GM12878 (cell line): ENCODE measurements around the gene RMI2. TPM values are rescaled to one million over a fixed set of nuclear protein-coding genes. Genes with fewer than 3 reads are reported as not detected.
A peak's percentile ranks its signal among the peaks of the same experiment; 100 is the strongest.

Experiments
- ATAC-seq: fragments of 200-7000 bp; cut with Tn5 transposase; 3 replicates; pipeline ENCODE4 v1.9.1; 2020; ENCODE audit warnings: mild to moderate bottlenecking, moderate library complexity
- BruUV-seq: library from RNA; stranded (reverse); fragments of 400-500 nt; replicated peaks from 2 replicates; lab custom pipeline; 2021; lab: Mats Ljungman, UMichigan
- CTCF ChIA-PET: fragments of 300-600 bp; sonication (Branson Sonifier 250); formaldehyde crosslinking; extraction: SDS; loops from one replicate; lab custom pipeline; 2021; ENCODE audit warnings: inconsistent platforms; lab: Yijun Ruan, JAX
- POLR2A ChIA-PET: fragments of 350-600 bp; formaldehyde crosslinking; extraction: SDS; loops from one replicate; lab custom pipeline; 2021; ENCODE audit warnings: inconsistent platforms; lab: Charles Lee
- RAD21 ChIA-PET: fragments of 300-600 bp; sonication (Branson Sonifier 250); formaldehyde crosslinking; loops from one replicate; lab custom pipeline; 2023; ENCODE audit warnings: antibody characterized with exemption; ENCODE audit not compliant: unreplicated experiment; lab: Charles Lee
- SMC1A ChIA-PET: fragments of 300-600 bp; sonication (Branson Sonifier 250); formaldehyde crosslinking; loops from one replicate; lab custom pipeline; 2023; ENCODE audit not compliant: unreplicated experiment, uncharacterized antibody; lab: Charles Lee
- DNase-seq: peaks from one replicate; pipeline ENCODE4 v3.0.0-alpha.2; 2011; ENCODE audit warnings: low read depth, low spot score
- FAIRE-seq: peaks from 3 replicates; lab custom pipeline; 2011; peaks lifted over from hg19 to GRCh38; lab: Jason Lieb, UNC
- H2AFZ ChIP-seq: 2 replicates; pipeline ENCODE4 v1.6.0; 2011; ENCODE audit warnings: low read depth, low read length, control low read depth; ENCODE audit not compliant: control insufficient read depth
- H3K27ac ChIP-seq: 2 replicates; pipeline ENCODE4 v1.5.1; 2011; ENCODE audit warnings: control low read depth; ENCODE audit not compliant: control insufficient read depth, insufficient read depth
- H3K27me3 ChIP-seq, 2 experiments: replicated peaks in 1 of 2; 2 replicates each; pipeline versions ENCODE4 v1.6.0 to v1.6.1; 2011; ENCODE audit warnings: low read length in 1 of 2; ENCODE audit not compliant: control insufficient read depth in 2 of 2, insufficient read depth in 2 of 2
- H3K36me3 ChIP-seq, 2 experiments: 2 replicates each; pipeline ENCODE4 v1.5.1; 2011; ENCODE audit warnings: low read length in 1 of 2; ENCODE audit not compliant: control insufficient read depth in 2 of 2, insufficient read depth in 2 of 2
- H3K4me1 ChIP-seq: 2 replicates; pipeline ENCODE4 v1.6.1; 2011; ENCODE audit warnings: mild to moderate bottlenecking, low read length, moderate library complexity, mixed read lengths; ENCODE audit not compliant: control insufficient read depth, insufficient read depth
- H3K4me2 ChIP-seq: 2 replicates; pipeline ENCODE4 v1.6.0; 2011; ENCODE audit warnings: control low read depth; ENCODE audit not compliant: control insufficient read depth, insufficient read depth
- H3K4me3 ChIP-seq: fragments of 200-600 bp; sonication (generic); 2 replicates; pipeline ENCODE4 v1.5.1; 2016
- H3K79me2 ChIP-seq: 2 replicates; pipeline ENCODE4 v1.6.0; 2011; ENCODE audit warnings: low read length; ENCODE audit not compliant: control insufficient read depth, insufficient read depth
- H3K9ac ChIP-seq: 2 replicates; pipeline ENCODE4 v1.8.0; 2011; ENCODE audit warnings: low read length, control low read depth, mixed read lengths; ENCODE audit not compliant: control insufficient read depth, insufficient read depth
- H3K9me3 ChIP-seq: replicated peaks from 3 replicates; pipeline ENCODE4 v1.5.1; 2011; ENCODE audit warnings: mild to moderate bottlenecking, low read length; ENCODE audit not compliant: control insufficient read depth, insufficient read depth
- H4K20me1 ChIP-seq: 2 replicates; pipeline ENCODE4 v1.6.0; 2011; ENCODE audit not compliant: control insufficient read depth, insufficient read depth
- CBFB ChIP-seq: IDR thresholded peaks from 2 replicates; pipeline ENCODE4 v1.6.1; 2016; ENCODE audit warnings: antibody characterized with exemption, low read depth
- CBX5 ChIP-seq: sonication (generic); IDR thresholded peaks from 2 replicates; pipeline ENCODE4 v1.6.1; 2016; ENCODE audit warnings: low read depth, moderate library complexity, mild to moderate bottlenecking, inconsistent platforms
- DPF2 ChIP-seq: fragments of 450-650 bp; IDR thresholded peaks from 2 replicates; pipeline ENCODE4 v1.6.1; 2017; ENCODE audit warnings: mild to moderate bottlenecking
- EED ChIP-seq: sonication (generic); IDR thresholded peaks from 2 replicates; pipeline ENCODE4 v1.6.1; 2016; ENCODE audit warnings: antibody characterized with exemption, low read depth
- EZH2 ChIP-seq: IDR thresholded peaks from 2 replicates; pipeline ENCODE4 v1.6.1; 2012; ENCODE audit warnings: low read depth, mild to moderate bottlenecking, control low read depth, inconsistent platforms, low read length, borderline replicate concordance; ENCODE audit not compliant: control insufficient read depth
- IKZF1 ChIP-seq: fragments of 450-650 bp; conservative IDR thresholded peaks from 2 replicates; pipeline ENCODE4 v1.6.1; 2017; ENCODE audit warnings: antibody characterized with exemption, mild to moderate bottlenecking
- RAD21 ChIP-seq: IDR thresholded peaks from 2 replicates; pipeline ENCODE4 v1.6.1; 2011; ENCODE audit warnings: mild to moderate bottlenecking, low read depth, low read length, moderate library complexity; ENCODE audit not compliant: insufficient read depth
- RB1 ChIP-seq: fragments of 450-650 bp; formaldehyde crosslinking; IDR thresholded peaks from 2 replicates; pipeline ENCODE4 v1.6.1; 2017; ENCODE audit warnings: mild to moderate bottlenecking, borderline replicate concordance
- SMARCA5 ChIP-seq: fragments of 450-650 bp; IDR thresholded peaks from 2 replicates; pipeline ENCODE4 v1.6.1; 2017; ENCODE audit warnings: mild to moderate bottlenecking
- SMC3 ChIP-seq: IDR thresholded peaks from 2 replicates; pipeline ENCODE4 v1.6.1; 2011; ENCODE audit warnings: low read length, improper control_type of control experiment, borderline replicate concordance
- YY1 ChIP-seq: IDR thresholded peaks from 2 replicates; pipeline ENCODE4 v1.6.1; 2011; ENCODE audit warnings: low read depth, mild to moderate bottlenecking, low read length
- WGBS: methylation state at CpG from one replicate; pipeline ENCODE4 v1.1.6; 2016; ENCODE audit warnings: low lambda C conversion rate; ENCODE audit not compliant: insufficient replicate concordance, insufficient coverage; ENCODE audit errors: missing lambda C conversion rate; 5-methylcytosine and 5-hydroxymethylcytosine counted together
- in situ Hi-C: fragments of 300-500 bp; cut with MboI; formaldehyde crosslinking; loops from 9 replicates; pipeline ENCODE4 v1.14.3; 2018; ENCODE audit warnings: mixed read lengths
- intact Hi-C: fragments of 100-400 bp; cut with micrococcal nuclease; formaldehyde crosslinking; loops from one replicate; pipeline ENCODE4 v1.14.2; 2022; ENCODE audit not compliant: unreplicated experiment
- polyA plus RNA-seq, 11 experiments: library from polyadenylated mRNA; depleted of rRNA in 4 of 11; unstranded in 6 of 11; stranded (reverse) in 5 of 11; fragments of >200 nt; fragmentation: Nextera tagmentation in 4 of 11; fragmentation: Illumina TruSeq in 1 of 11; extraction: Ambion mirVana in 4 of 11; extraction: Trizol in 1 of 11; gene quantifications; 1 replicate in 1 of 11; 2 replicates in 10 of 11; pipeline versions ENCODE4 v1.2.1 to v1.2.3, GENCODE V29; 2011 to 2016; ENCODE audit warnings: inconsistent platforms in 2 of 11, missing spikeins in 2 of 11, low read depth in 1 of 11
- total RNA-seq, 4 experiments: library from RNA; depleted of rRNA in 3 of 4; stranded (reverse); fragments of >200 nt in 3 of 4; fragmentation: Illumina TruSeq in 1 of 4; extraction: Trizol in 1 of 4; gene quantifications; 2 replicates each; pipeline versions ENCODE4 v1.2.1 to v1.2.3, GENCODE V29; 2013 to 2021
- TF ChIP-seq, protein P1 (sequence below): fragments of 450-650 bp; IDR thresholded peaks from 2 replicates; pipeline ENCODE4 v1.6.1; 2017; ENCODE audit warnings: mild to moderate bottlenecking, moderate library complexity
- TF ChIP-seq, protein P2 (sequence below): fragments of 450-650 bp; IDR thresholded peaks from 2 replicates; pipeline ENCODE4 v1.6.1; 2017; ENCODE audit warnings: mild to moderate bottlenecking
- TF ChIP-seq, protein P3 (sequence below), 3 experiments: IDR thresholded peaks in 2 of 3; conservative IDR thresholded peaks in 1 of 3; 2 replicates each; pipeline ENCODE4 v1.5.1; 2011; ENCODE audit warnings: low read depth in 3 of 3, low read length in 3 of 3, mild to moderate bottlenecking in 3 of 3, control low read depth in 2 of 3, moderate library complexity in 2 of 3, inconsistent platforms in 1 of 3, mixed read lengths in 1 of 3; ENCODE audit not compliant: control insufficient read depth in 2 of 3, insufficient read depth in 1 of 3; ENCODE audit errors: extremely low read depth in 1 of 3

Gene RMI2
- total and polyA plus RNA-seq, 10 of the 15 experiments (the other 5 are each of a cell fraction or from before 2014, with no cell fraction given), result 9.6 to 68.8 (median 32.1) TPM

DNA sequence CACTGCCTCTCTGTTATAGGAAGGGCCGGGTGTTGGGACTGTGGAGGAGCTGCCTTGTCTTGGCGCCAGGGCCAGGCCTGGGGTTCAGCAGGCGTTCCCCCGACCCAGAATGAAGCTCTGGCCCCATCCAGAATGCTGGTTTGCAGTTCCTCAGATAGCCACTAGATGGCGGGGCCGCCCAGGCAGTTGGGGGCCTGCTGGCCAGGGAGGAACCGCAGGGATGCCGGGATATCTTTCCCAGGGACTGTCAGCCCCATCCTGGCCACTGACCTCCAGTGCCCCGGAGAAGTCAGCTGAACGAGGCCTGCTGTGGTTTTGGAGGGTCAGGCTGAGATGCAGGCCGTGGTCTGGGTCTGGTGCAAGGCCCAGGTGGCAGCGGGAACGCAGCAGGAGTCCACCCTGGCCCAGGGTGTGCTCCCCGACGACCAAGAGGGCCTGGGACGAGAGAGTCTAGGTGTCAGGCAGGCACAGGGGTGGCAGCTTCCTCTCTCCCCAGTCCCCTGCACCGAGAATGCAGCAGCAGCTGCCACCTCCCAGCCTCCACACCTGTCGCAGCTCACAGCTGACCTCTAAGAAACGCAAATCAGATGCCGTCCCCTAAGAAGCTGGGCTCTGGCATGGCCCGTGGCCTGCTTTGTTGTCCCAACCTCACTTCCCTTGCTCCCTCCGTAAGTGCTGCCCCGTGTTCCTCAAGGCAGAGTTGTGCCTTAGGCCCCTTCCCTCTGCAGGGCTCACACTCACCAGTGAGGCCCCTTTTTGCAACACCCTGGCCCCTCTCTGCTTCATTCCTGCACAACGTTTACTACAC lies 51.2 kb downstream of the RMI2 start:
- no peak overlapping the region; the same call in 1 of the 2 replicates for H2AFZ ChIP-seq
- H3K27ac ChIP-seq, result no peak overlapping the region
- peak; percentile 78 for FAIRE-seq
- ChIA-PET POLR2A (no interaction called here), SMC1A (interaction anchor here (0.6 to 2.6 kb wide), 11 partner anchors 9 to 440 kb away, joined by 3 to 21 read pairs (median 3); no protein-coding TSS in a partner anchor), RAD21 (interaction anchor here (0.6 to 2.4 kb wide), 20 partner anchors 9 to 431 kb away, joined by 3 to 9 read pairs (median 3); partner anchors contain the start of gene SOCS1), CTCF (interaction anchor here (0.6 to 5.6 kb wide), 51 partner anchors 9 to 537 kb away, joined by 3 to 76 read pairs (median 4); a partner anchor contains a TSS)
- no TSS peak for BruUV-seq
- no peak overlapping the region for H3K4me3 ChIP-seq
- no peaks in the 10 kb centered on the region for H3K4me1 ChIP-seq
- no peak for DNase-seq
- in situ Hi-C loops, result no loop called here
- intact Hi-C loops, result loop anchor here (5.0 kb wide), 1 partner anchor 424 kb away; no protein-coding TSS in a partner anchor
- H3K79me2 ChIP-seq, result no peaks in the 10 kb centered on the region
- WGBS, result 31% methylated on average over 24 of the region's 24 CpGs
- no peak overlapping the region for H3K9ac ChIP-seq
- no peaks in the 10 kb centered on the region for H3K36me3 ChIP-seq
- H3K27me3 ChIP-seq, result no peaks in the 10 kb centered on the region; a peak in 1 of 4 replicates
- H4K20me1 ChIP-seq, result no peaks in the 10 kb centered on the region
- no peaks in the 10 kb centered on the region for H3K9me3 ChIP-seq
- ATAC-seq, result peak; percentile 90
- peak overlapping the region; percentile 17; the same call in 1 of the 2 replicates for H3K4me2 ChIP-seq
- TF ChIP-seq, protein P1, sequence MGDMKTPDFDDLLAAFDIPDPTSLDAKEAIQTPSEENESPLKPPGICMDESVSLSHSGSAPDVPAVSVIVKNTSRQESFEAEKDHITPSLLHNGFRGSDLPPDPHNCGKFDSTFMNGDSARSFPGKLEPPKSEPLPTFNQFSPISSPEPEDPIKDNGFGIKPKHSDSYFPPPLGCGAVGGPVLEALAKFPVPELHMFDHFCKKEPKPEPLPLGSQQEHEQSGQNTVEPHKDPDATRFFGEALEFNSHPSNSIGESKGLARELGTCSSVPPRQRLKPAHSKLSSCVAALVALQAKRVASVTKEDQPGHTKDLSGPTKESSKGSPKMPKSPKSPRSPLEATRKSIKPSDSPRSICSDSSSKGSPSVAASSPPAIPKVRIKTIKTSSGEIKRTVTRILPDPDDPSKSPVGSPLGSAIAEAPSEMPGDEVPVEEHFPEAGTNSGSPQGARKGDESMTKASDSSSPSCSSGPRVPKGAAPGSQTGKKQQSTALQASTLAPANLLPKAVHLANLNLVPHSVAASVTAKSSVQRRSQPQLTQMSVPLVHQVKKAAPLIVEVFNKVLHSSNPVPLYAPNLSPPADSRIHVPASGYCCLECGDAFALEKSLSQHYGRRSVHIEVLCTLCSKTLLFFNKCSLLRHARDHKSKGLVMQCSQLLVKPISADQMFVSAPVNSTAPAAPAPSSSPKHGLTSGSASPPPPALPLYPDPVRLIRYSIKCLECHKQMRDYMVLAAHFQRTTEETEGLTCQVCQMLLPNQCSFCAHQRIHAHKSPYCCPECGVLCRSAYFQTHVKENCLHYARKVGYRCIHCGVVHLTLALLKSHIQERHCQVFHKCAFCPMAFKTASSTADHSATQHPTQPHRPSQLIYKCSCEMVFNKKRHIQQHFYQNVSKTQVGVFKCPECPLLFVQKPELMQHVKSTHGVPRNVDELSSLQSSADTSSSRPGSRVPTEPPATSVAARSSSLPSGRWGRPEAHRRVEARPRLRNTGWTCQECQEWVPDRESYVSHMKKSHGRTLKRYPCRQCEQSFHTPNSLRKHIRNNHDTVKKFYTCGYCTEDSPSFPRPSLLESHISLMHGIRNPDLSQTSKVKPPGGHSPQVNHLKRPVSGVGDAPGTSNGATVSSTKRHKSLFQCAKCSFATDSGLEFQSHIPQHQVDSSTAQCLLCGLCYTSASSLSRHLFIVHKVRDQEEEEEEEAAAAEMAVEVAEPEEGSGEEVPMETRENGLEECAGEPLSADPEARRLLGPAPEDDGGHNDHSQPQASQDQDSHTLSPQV, result peak; percentile 46; the same call in 1 of the 2 replicates
- TF ChIP-seq SMARCA5 (peak; percentile 56; the same call in 1 of the 2 replicates), CBX5 (no peak), RB1 (0 out of 2 replicates have a peak, but pooled peaks have one; percentile 33), EED (peak; percentile 41; the same call in 1 of the 2 replicates), YY1 (0 out of 2 replicates have a peak, but pooled peaks have one; percentile 49), EZH2 (no peak), SMC3 (peak; percentile 79), DPF2 (0 out of 2 replicates have a peak, but pooled peaks have one; percentile 18), IKZF1 (peak; percentile 66), RAD21 (peak; percentile 97), CBFB (0 out of 2 replicates have a peak, but pooled peaks have one; percentile 23)
- TF ChIP-seq, protein P2, sequence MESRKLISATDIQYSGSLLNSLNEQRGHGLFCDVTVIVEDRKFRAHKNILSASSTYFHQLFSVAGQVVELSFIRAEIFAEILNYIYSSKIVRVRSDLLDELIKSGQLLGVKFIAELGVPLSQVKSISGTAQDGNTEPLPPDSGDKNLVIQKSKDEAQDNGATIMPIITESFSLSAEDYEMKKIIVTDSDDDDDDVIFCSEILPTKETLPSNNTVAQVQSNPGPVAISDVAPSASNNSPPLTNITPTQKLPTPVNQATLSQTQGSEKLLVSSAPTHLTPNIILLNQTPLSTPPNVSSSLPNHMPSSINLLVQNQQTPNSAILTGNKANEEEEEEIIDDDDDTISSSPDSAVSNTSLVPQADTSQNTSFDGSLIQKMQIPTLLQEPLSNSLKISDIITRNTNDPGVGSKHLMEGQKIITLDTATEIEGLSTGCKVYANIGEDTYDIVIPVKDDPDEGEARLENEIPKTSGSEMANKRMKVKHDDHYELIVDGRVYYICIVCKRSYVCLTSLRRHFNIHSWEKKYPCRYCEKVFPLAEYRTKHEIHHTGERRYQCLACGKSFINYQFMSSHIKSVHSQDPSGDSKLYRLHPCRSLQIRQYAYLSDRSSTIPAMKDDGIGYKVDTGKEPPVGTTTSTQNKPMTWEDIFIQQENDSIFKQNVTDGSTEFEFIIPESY, result 0 out of 2 replicates have a peak, but pooled peaks have one; percentile 19
- TF ChIP-seq, protein P3, sequence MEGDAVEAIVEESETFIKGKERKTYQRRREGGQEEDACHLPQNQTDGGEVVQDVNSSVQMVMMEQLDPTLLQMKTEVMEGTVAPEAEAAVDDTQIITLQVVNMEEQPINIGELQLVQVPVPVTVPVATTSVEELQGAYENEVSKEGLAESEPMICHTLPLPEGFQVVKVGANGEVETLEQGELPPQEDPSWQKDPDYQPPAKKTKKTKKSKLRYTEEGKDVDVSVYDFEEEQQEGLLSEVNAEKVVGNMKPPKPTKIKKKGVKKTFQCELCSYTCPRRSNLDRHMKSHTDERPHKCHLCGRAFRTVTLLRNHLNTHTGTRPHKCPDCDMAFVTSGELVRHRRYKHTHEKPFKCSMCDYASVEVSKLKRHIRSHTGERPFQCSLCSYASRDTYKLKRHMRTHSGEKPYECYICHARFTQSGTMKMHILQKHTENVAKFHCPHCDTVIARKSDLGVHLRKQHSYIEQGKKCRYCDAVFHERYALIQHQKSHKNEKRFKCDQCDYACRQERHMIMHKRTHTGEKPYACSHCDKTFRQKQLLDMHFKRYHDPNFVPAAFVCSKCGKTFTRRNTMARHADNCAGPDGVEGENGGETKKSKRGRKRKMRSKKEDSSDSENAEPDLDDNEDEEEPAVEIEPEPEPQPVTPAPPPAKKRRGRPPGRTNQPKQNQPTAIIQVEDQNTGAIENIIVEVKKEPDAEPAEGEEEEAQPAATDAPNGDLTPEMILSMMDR (IDR thresholded peaks at IDR 0.05 in 2 of 3, conservative IDR thresholded peaks at IDR 0.05 in 1 of 3; ENCODE audit: control insufficient read depth in 2 of 3, extremely low read depth in 1 of 3, insufficient read depth in 1 of 3, low read depth in 3 of 3, low read length in 3 of 3), result peak; percentile 97 to 98 (median 97); a peak in 5 of 6 replicates
